SJSA1 (cell line): Measurements from ENCODE around the gene OR14K1. TPM values are rescaled to one million over a fixed set of nuclear protein-coding genes. Genes with fewer than 3 reads are reported as not detected.
A peak's percentile ranks its signal among the peaks of the same experiment; 100 is the strongest.
"Not testable (repeated sequence)": the region's sequence is repeated elsewhere in the genome, so short reads cannot be mapped to it uniquely, and the experiment has no call there.

ENCODE experiments used
- DNase-seq, 2 experiments: peaks; one replicate each; pipeline ENCODE4 v3.0.0-alpha.2; 2015 to 2020; ENCODE audit warnings: low spot score in 2 of 2, low read depth in 1 of 2
- H3K27ac ChIP-seq: fragments of 250-450 bp; sonication (Bioruptor Pico); 2 replicates; pipeline ENCODE4 v1.5.1; 2020; ENCODE audit warnings: mild to moderate bottlenecking, moderate library complexity
- H3K27me3 ChIP-seq: fragments of 250-450 bp; sonication (Bioruptor Pico); replicated peaks from 2 replicates; pipeline ENCODE4 v1.5.1; 2020; ENCODE audit warnings: mild to moderate bottlenecking, moderate library complexity
- H3K36me3 ChIP-seq: fragments of 250-450 bp; sonication (Bioruptor Pico); 2 replicates; pipeline ENCODE4 v1.5.1; 2020; ENCODE audit warnings: mild to moderate bottlenecking
- H3K4me1 ChIP-seq: fragments of 250-450 bp; sonication (Bioruptor Pico); replicated peaks from 2 replicates; pipeline ENCODE4 v1.6.1; 2021; ENCODE audit warnings: mild to moderate bottlenecking
- H3K4me3 ChIP-seq: fragments of 250-450 bp; sonication (Bioruptor Pico); 2 replicates; pipeline ENCODE4 v1.5.1; 2020; ENCODE audit warnings: mild to moderate bottlenecking
- H3K9me3 ChIP-seq: fragments of 250-450 bp; sonication (Bioruptor Pico); replicated peaks from 2 replicates; pipeline ENCODE4 v1.5.1; 2020; ENCODE audit warnings: mild to moderate bottlenecking
- total RNA-seq: library from RNA; depleted of rRNA; stranded (reverse); fragments of >200 nt; shearing (Covaris generic); gene quantifications from 2 replicates; pipeline ENCODE4 v1.2.3, GENCODE V29; 2014; rRNA removed

Gene OR14K1, protein sequence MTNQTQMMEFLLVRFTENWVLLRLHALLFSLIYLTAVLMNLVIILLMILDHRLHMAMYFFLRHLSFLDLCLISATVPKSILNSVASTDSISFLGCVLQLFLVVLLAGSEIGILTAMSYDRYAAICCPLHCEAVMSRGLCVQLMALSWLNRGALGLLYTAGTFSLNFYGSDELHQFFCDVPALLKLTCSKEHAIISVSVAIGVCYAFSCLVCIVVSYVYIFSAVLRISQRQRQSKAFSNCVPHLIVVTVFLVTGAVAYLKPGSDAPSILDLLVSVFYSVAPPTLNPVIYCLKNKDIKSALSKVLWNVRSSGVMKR
- not detected in 2 replicates for total RNA-seq

- peaks cover 7% of the 10 kb centered on the region for H3K4me1 ChIP-seq
- no peak for DNase-seq
- H3K27ac ChIP-seq: no peak within 1 kb of the TSS
- no peak within 1 kb of the TSS for H3K4me3 ChIP-seq
- H3K36me3 ChIP-seq: no peaks in the 10 kb centered on the region
- no peaks in the 10 kb centered on the region for H3K27me3 ChIP-seq
- peaks cover 21% of the 10 kb centered on the region; the same call in 1 of the 2 replicates for H3K9me3 ChIP-seq
Observed at GRCh38 chr1:247738315-247738714, at the start of gene OR14K1. OR14K1 (plus strand) TSS chr1:247738615; CDS start chr1:247738615, 0 bp downstream.

DNA sequence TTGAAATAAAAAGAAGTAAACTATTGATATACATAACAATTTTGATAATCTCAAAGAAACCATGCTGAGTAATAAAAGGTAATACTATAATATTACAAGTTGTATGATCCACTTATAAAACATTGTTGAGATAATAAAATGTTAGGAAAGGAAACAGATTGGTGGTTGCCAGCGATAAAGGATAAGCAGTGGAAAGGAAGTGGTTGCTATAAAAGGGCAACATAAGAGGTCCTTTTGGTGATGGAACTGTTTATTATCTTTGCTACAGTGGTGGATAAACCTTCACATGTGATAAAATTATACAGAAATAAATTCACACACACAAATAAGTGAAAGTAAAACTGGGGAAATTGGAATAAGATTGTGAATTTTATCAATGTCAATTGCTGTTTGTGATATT is 37.1 kb upstream of the OR14K1 start:
- peaks cover 4% of the 10 kb centered on the region; the same call in 1 of the 2 replicates for H3K9me3 ChIP-seq
- H3K27ac ChIP-seq: no peak overlapping the region
- H3K27me3 ChIP-seq: no peaks in the 10 kb centered on the region
- no peak for DNase-seq
- H3K36me3 ChIP-seq: no peaks in the 10 kb centered on the region
- no peak overlapping the region for H3K4me3 ChIP-seq
- H3K4me1 ChIP-seq: no peaks in the 10 kb centered on the region

GRCh38 chr1:247710681-247711080 is 27.7 kb upstream of the OR14K1 start:
- not testable (repeated sequence) for H3K27ac ChIP-seq, H3K4me3 ChIP-seq, H3K27me3 ChIP-seq, H3K36me3 ChIP-seq, H3K4me1 ChIP-seq, DNase-seq
- peaks cover 14% of the 10 kb centered on the region; the same call in 1 of the 2 replicates for H3K9me3 ChIP-seq

DNA sequence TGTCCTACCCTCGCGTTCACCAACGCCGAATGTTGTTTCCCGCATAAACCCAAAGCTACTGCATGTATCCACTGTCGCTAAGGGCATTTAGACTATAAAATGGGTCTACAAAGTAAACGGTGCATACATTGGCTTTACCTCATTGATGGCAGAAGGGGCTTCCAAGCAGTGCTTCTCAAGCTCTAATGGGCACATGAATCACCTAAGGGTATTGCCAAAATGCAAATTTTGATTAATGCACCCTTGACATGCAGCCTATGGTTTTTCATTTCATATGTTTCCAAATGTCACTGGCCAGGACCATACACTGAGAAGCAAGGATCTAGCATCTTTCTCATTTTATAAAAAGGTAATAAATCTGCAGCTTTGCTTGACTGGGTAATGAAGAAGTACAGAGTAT is 24.7 kb upstream of the OR14K1 start:
- Histone ChIP-seq H3K27ac (no peak overlapping the region), H3K4me3 (no peak overlapping the region), H3K27me3 (no peaks in the 10 kb centered on the region), H3K9me3 (peaks cover 11% of the 10 kb centered on the region), H3K36me3 (no peaks in the 10 kb centered on the region), H3K4me1 (no peaks in the 10 kb centered on the region)
- no peak for DNase-seq

- DNase-seq: no peak
- no peaks in the 10 kb centered on the region for H3K36me3 ChIP-seq
- H3K27ac ChIP-seq: no peak within 1 kb of the TSS
- H3K4me1 ChIP-seq: no peaks in the 10 kb centered on the region
- peaks cover 11% of the 10 kb centered on the region for H3K9me3 ChIP-seq
- H3K27me3 ChIP-seq: no peaks in the 10 kb centered on the region
- H3K4me3 ChIP-seq: no peak within 1 kb of the TSS
Observed at GRCh38 chr1:247716546-247716945, 21.9 kb upstream of the OR14K1 start, which contains the start of gene OR6F1. OR6F1 (minus strand) TSS chr1:247716646; CDS start chr1:247712755, 3,891 bp downstream.

GRCh38 chr1:247721222-247721621 is 17.2 kb upstream of the OR14K1 start:
- Histone ChIP-seq H3K4me1 (no peaks in the 10 kb centered on the region), H3K27ac (no peak overlapping the region), H3K4me3 (no peak overlapping the region), H3K9me3 (peaks cover 2% of the 10 kb centered on the region), H3K36me3 (no peaks in the 10 kb centered on the region), H3K27me3 (no peaks in the 10 kb centered on the region)
- DNase-seq: no peak

- no peak for DNase-seq
- H3K9me3 ChIP-seq: 0 out of 2 replicates have a peak, but pooled peaks cover 7% of the 10 kb centered on the region
- no peak overlapping the region for H3K4me3 ChIP-seq
- H3K27me3 ChIP-seq: no peaks in the 10 kb centered on the region
- H3K27ac ChIP-seq: peak overlapping the region; percentile 87
- no peaks in the 10 kb centered on the region for H3K36me3 ChIP-seq
- peaks cover 7% of the 10 kb centered on the region for H3K4me1 ChIP-seq
Observed at GRCh38 chr1:247740721-247741120, 2.3 kb downstream of the OR14K1 start.

GRCh38 chr1:247741756-247742155 is 3.3 kb downstream of the OR14K1 start:
- DNase-seq: no peak
- Histone ChIP-seq H3K4me1 (peaks cover 12% of the 10 kb centered on the region), H3K9me3 (0 out of 2 replicates have a peak, but pooled peaks cover 9% of the 10 kb centered on the region), H3K36me3 (no peaks in the 10 kb centered on the region), H3K4me3 (no peak overlapping the region), H3K27ac (peak overlapping the region; percentile 87), H3K27me3 (no peaks in the 10 kb centered on the region)

GRCh38 chr1:247742215-247742760 is 3.9 kb downstream of the OR14K1 start:
- not testable (repeated sequence) for H3K36me3 ChIP-seq, H3K27me3 ChIP-seq, H3K4me3 ChIP-seq
- peaks cover 12% of the 10 kb centered on the region for H3K4me1 ChIP-seq
- 0 out of 2 replicates have a peak, but pooled peaks cover 12% of the 10 kb centered on the region for H3K9me3 ChIP-seq
- H3K27ac ChIP-seq: peak overlapping the region; percentile 87
- DNase-seq: peak in 1 of 2 experiments; percentile 2

- DNase-seq: peak in 1 of 2 experiments; percentile 7
- H3K27ac ChIP-seq: peak overlapping the region; percentile 71
- H3K36me3 ChIP-seq: no peaks in the 10 kb centered on the region
- H3K9me3 ChIP-seq: peaks cover 11% of the 10 kb centered on the region; the same call in 1 of the 2 replicates
- H3K4me3 ChIP-seq: no peak overlapping the region
- peaks cover 10% of the 10 kb centered on the region for H3K4me1 ChIP-seq
- H3K27me3 ChIP-seq: no peaks in the 10 kb centered on the region
Observed at GRCh38 chr1:247746391-247746935, 8.0 kb downstream of the OR14K1 start.

DNA sequence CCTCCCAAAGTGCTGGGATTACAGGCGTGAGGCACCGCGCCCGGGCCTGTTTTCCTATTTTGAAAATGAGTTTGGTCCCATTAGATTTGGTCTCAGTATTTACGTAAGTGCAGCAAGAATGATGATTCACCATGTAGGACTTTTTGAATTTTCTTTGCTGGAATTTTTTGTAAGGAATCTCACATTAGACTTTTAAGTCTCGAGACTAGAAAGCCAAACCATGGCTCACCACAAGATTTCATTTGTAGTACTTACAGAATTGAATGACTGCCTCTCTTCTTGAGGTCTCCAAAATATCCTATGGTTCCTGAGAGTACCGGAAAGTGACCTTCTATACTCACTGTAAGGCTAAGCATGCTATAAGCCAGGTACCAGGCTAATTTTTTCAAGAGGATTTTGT is 9.2 kb downstream of the OR14K1 start:
- H3K4me3 ChIP-seq: no peak overlapping the region
- peaks cover 5% of the 10 kb centered on the region; the same call in 1 of the 2 replicates for H3K4me1 ChIP-seq
- H3K27ac ChIP-seq: peak overlapping the region; percentile 71
- DNase-seq: peak in 1 of 2 experiments; percentile 7
- H3K9me3 ChIP-seq: peaks cover 13% of the 10 kb centered on the region; the same call in 1 of the 2 replicates
- no peaks in the 10 kb centered on the region for H3K36me3 ChIP-seq
- H3K27me3 ChIP-seq: no peaks in the 10 kb centered on the region

GRCh38 chr1:247748041-247748440 is 9.6 kb downstream of the OR14K1 start, which contains the start of gene OR14A2:
OR14A2 (minus strand) TSS chr1:247748141.
- Histone ChIP-seq H3K9me3 (peaks cover 13% of the 10 kb centered on the region; the same call in 1 of the 2 replicates), H3K4me1 (peaks cover 5% of the 10 kb centered on the region; the same call in 1 of the 2 replicates), H3K4me3 (no peak within 1 kb of the TSS), H3K36me3 (no peaks in the 10 kb centered on the region), H3K27me3 (no peaks in the 10 kb centered on the region), H3K27ac (peak within 1 kb of the TSS; percentile 71)
- no peak for DNase-seq

DNA sequence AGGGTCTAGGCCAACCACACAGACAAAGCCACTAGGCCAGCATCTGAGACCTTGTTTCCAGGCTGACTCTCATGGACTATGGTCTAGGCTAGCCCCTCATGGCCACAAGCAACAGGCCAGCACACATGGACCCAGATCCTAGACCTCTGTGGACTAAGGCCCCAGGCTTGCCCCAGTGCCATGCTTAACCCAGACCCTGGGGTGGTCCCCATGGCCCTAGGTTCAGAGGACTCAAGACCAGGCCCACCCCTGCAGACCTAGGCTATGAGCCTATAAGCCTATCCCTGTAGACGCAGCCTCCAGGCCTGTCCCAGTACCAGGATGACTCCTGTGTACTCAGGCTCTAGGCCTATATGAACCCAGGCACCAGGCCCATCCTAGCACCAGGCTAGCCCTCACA is 11.5 kb downstream of the OR14K1 start:
- Histone ChIP-seq H3K4me1 (peaks cover 5% of the 10 kb centered on the region; the same call in 1 of the 2 replicates), H3K9me3 (peaks cover 13% of the 10 kb centered on the region; the same call in 1 of the 2 replicates), H3K36me3 (no peaks in the 10 kb centered on the region), H3K4me3 (no peak overlapping the region), H3K27ac (no peak overlapping the region), H3K27me3 (no peaks in the 10 kb centered on the region)
- no peak for DNase-seq

- H3K27me3 ChIP-seq, H3K4me1 ChIP-seq, H3K27ac ChIP-seq, DNase-seq, H3K36me3 ChIP-seq, H3K4me3 ChIP-seq, H3K9me3 ChIP-seq: not testable (repeated sequence)
Observed at GRCh38 chr1:247754311-247754710, 15.9 kb downstream of the OR14K1 start.
